Natural killer cell (primary cell): ENCODE data around the gene ATL1. TPM values are rescaled to one million over a fixed set of nuclear protein-coding genes. Genes with fewer than 3 reads are reported as not detected.

Source experiments
- ATAC-seq, 3 donors: fragments of 150-1000 bp in 2 of 3; fragments of 200-7000 bp in 1 of 3; cut with Tn5 transposase; 1 replicate in 1 of 3; 2 replicates in 2 of 3; pipeline ENCODE4 v1.10.0; 2021; ENCODE audit warnings: mild to moderate bottlenecking in 2 of 3, moderate library complexity in 2 of 3
- DNase-seq, 2 donors: peaks; one replicate each; pipeline versions ENCODE4 v3.0.0 to v3.0.0-alpha.2; 2013 to 2021; ENCODE audit warnings: mixed read lengths in 1 of 2
- H3K27ac ChIP-seq: one replicate; pipeline ENCODE4 v1.5.1; 2013; ENCODE audit warnings: mild to moderate bottlenecking, low read length
- H3K27me3 ChIP-seq: one replicate; pipeline ENCODE4 v1.6.1; 2013; ENCODE audit warnings: low read length; ENCODE audit not compliant: control insufficient read depth, insufficient read depth
- H3K36me3 ChIP-seq: one replicate; pipeline ENCODE4 v1.6.1; 2013; ENCODE audit warnings: low read length; ENCODE audit not compliant: control insufficient read depth, insufficient read depth
- H3K4me1 ChIP-seq: one replicate; pipeline ENCODE4 v1.6.1; 2013; ENCODE audit warnings: low read length; ENCODE audit not compliant: control insufficient read depth, insufficient read depth
- H3K4me3 ChIP-seq: one replicate; pipeline ENCODE4 v1.5.1; 2013; ENCODE audit warnings: low read length
- H3K9me3 ChIP-seq: one replicate; pipeline ENCODE4 v1.6.1; 2013; ENCODE audit warnings: low read length; ENCODE audit not compliant: control insufficient read depth, insufficient read depth
- H3K27ac Mint-ChIP-seq, 2 donors: one replicate each; pipeline ENCODE4 v1.8.0; 2022; ENCODE audit warnings: mild to moderate bottlenecking in 2 of 2, mixed read lengths in 2 of 2, moderate library complexity in 1 of 2
- H3K27me3 Mint-ChIP-seq, 2 donors: one replicate each; pipeline ENCODE4 v1.8.0; 2022; ENCODE audit warnings: low read depth in 2 of 2, mixed read lengths in 2 of 2
- H3K36me3 Mint-ChIP-seq: one replicate; pipeline ENCODE4 v1.8.0; 2022; ENCODE audit warnings: mixed read lengths
- H3K4me1 Mint-ChIP-seq, 2 donors: one replicate each; pipeline ENCODE4 v1.8.0; 2022; ENCODE audit warnings: mixed read lengths in 2 of 2
- H3K4me3 Mint-ChIP-seq: one replicate; pipeline ENCODE4 v1.8.0; 2022; ENCODE audit warnings: mild to moderate bottlenecking, moderate library complexity, mixed read lengths
- H3K9me3 Mint-ChIP-seq, 2 donors: one replicate each; pipeline ENCODE4 v1.8.0; 2022; ENCODE audit warnings: mixed read lengths in 2 of 2
- WGBS: methylation state at CpG from one replicate; pipeline ENCODE4 v1.1.7; 2013; ENCODE audit warnings: missing lambda C conversion rate; ENCODE audit not compliant: insufficient coverage; 5-methylcytosine and 5-hydroxymethylcytosine counted together
- intact Hi-C: fragments of 100-400 bp; cut with micrococcal nuclease; formaldehyde crosslinking; loops from one replicate; pipeline ENCODE4 v1.14.2; 2022
- total RNA-seq, 4 donors: library from RNA; stranded (reverse); fragments of 120-200 nt in 1 of 4; gene quantifications; one replicate each; pipeline versions ENCODE4 v1.2.3 to v1.2.4, GENCODE V29; 2013 to 2022
- TF ChIP-seq, protein P1 (sequence below): fragments of 200-600 bp; IDR thresholded peaks from one replicate; pipeline ENCODE4 v1.8.0; 2022; ENCODE audit warnings: antibody characterized with exemption

ATL1 gene
- total RNA-seq, 3 donors from 2014 or later (not counting 1 experiment from before 2014, with no cell fraction given): 1.6 to 3.8 (median 2.4) TPM

DNA sequence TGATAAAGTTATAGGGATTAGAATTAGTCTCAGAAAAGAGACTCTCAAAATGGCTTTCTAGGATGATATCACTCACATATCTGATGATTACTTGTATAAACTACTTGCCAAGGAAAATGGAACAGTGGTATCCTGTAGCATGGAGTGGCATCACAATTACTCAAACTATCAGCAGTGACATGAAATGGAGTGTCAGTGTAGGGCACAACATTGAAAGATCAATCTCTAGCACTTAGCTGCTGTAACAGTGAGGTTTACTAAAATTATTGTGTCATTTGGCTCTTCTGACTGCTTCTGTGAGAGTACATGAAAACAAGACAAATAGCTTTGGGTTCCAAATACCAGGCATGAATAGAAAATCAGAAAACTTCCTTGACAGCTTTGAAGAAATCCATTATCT, 20.9 kb upstream of the ATL1 start:
- no peaks in the 10 kb centered on the region for H3K27me3 ChIP-seq
- intact Hi-C loops: no loop called here
- Mint-ChIP-seq H3K27ac (no peak overlapping the region), H3K4me3 (no peak overlapping the region), H3K36me3 (no peaks in the 10 kb centered on the region), H3K9me3 (no peaks in the 10 kb centered on the region), H3K27me3 (peaks cover 3 to 12% of the 10 kb centered on the region in 2 donors), H3K4me1 (peaks cover 8 to 11% of the 10 kb centered on the region in 2 donors)
- H3K36me3 ChIP-seq: no peaks in the 10 kb centered on the region
- ATAC-seq: no peak
- no peak for DNase-seq
- no peak overlapping the region for H3K4me3 ChIP-seq
- TF ChIP-seq, protein P1, sequence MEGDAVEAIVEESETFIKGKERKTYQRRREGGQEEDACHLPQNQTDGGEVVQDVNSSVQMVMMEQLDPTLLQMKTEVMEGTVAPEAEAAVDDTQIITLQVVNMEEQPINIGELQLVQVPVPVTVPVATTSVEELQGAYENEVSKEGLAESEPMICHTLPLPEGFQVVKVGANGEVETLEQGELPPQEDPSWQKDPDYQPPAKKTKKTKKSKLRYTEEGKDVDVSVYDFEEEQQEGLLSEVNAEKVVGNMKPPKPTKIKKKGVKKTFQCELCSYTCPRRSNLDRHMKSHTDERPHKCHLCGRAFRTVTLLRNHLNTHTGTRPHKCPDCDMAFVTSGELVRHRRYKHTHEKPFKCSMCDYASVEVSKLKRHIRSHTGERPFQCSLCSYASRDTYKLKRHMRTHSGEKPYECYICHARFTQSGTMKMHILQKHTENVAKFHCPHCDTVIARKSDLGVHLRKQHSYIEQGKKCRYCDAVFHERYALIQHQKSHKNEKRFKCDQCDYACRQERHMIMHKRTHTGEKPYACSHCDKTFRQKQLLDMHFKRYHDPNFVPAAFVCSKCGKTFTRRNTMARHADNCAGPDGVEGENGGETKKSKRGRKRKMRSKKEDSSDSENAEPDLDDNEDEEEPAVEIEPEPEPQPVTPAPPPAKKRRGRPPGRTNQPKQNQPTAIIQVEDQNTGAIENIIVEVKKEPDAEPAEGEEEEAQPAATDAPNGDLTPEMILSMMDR: no peak
- peaks cover 3% of the 10 kb centered on the region for H3K4me1 ChIP-seq
- H3K27ac ChIP-seq: no peak overlapping the region
- no peaks in the 10 kb centered on the region for H3K9me3 ChIP-seq

DNA sequence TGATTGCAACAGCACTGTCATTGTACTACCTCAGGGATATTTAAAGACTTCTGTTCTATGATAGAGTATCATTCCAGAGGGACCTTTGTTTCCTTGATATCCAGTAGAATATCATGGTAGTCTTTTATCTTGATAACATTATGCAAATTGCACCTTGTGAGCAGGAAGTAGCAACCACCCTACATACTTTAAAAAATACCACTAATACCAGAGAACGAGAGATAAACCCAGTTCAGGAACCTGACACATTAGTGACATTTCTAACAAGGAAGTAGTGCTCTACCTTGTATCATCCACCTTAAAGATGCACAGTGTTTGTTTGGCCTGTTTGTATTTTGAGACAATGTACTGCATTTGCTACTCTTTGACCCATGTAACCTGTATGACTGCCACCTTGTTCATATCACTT, 18.8 kb upstream of the ATL1 start:
- ATAC-seq (peak in 1 of 3 donors; percentile 36), DNase-seq (no peak)
- Histone ChIP-seq H3K4me3 (no peak overlapping the region), H3K36me3 (no peaks in the 10 kb centered on the region), H3K4me1 (peaks cover 3% of the 10 kb centered on the region), H3K27ac (no peak overlapping the region), H3K27me3 (no peaks in the 10 kb centered on the region), H3K9me3 (no peaks in the 10 kb centered on the region)
- Mint-ChIP-seq H3K9me3 (no peaks in the 10 kb centered on the region), H3K27me3 (peaks cover 0 to 16% of the 10 kb centered on the region in 2 donors), H3K27ac (no peak overlapping the region), H3K4me1 (peaks cover 8 to 11% of the 10 kb centered on the region in 2 donors), H3K4me3 (no peak overlapping the region), H3K36me3 (no peaks in the 10 kb centered on the region)
- intact Hi-C loops: no loop called here
- TF ChIP-seq, protein P1: no peak
- WGBS: 0% methylated on average over 1 of the region's 1 CpG

DNA sequence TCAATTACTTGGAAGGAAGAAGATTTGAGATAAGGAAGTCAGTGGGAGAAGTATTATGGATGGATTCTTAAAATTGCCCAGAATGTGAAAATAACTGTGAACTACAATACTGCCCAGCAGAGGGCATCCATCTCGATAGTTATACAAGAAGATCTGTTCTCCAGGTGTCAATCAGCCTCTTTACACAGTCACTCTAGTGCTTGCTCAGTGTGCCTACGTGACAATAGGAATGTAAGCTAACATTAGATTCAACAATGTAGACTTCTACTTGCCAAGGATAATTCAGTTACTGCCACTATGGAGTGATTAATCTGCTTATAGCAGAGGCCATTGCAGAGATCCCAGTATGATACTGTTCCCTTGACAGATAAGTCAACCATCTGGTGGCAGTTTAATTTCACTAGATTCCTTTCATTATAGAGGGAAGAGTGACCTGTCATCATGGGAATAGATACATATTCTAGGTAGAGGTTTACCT, 17.0 kb upstream of the ATL1 start:
- ATAC-seq (peak; percentile 58 to 89 (median 78)), DNase-seq (peak in 1 of 2 donors; percentile 72)
- 8% methylated on average over 2 of the region's 2 CpGs for WGBS
- H3K4me3 ChIP-seq: no peak overlapping the region
- H3K36me3 ChIP-seq: no peaks in the 10 kb centered on the region
- H3K27me3 Mint-ChIP-seq: peaks cover 0 to 9% of the 10 kb centered on the region in 2 donors
- H3K9me3 Mint-ChIP-seq: no peaks in the 10 kb centered on the region
- H3K27me3 ChIP-seq: no peaks in the 10 kb centered on the region
- H3K9me3 ChIP-seq: no peaks in the 10 kb centered on the region
- H3K4me1 Mint-ChIP-seq: peaks cover 8 to 11% of the 10 kb centered on the region in 2 donors
- H3K4me3 Mint-ChIP-seq: no peak overlapping the region
- no peak overlapping the region for H3K27ac ChIP-seq
- intact Hi-C loops: loop anchor here (1.0 to 2.0 kb wide), 3 partner anchors 172 to 317 kb away; no protein-coding TSS in a partner anchor
- peaks cover 3% of the 10 kb centered on the region for H3K4me1 ChIP-seq
- TF ChIP-seq, protein P1: peak; percentile 70
- no peaks in the 10 kb centered on the region for H3K36me3 Mint-ChIP-seq
- no peak overlapping the region for H3K27ac Mint-ChIP-seq

DNA sequence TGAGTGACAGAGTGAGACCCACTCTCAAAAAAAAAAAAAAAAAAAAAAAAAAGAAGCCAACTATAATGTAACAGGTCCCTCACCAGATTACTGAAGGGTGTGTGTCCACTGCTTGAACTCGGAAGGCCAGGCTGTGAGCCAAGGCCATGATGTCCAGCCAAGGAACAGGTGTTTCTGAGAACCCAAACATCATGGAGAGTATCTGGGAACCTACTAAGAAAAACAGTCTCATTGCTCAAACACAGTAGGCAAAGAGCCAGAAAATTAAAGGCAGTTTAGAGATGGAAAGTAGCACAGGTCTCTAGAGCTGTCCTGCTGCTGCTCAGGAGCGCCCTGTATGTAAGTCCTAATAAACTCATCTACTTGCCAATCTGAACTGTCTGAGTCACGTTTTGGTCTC, 15.0 kb upstream of the ATL1 start:
- H3K4me1 Mint-ChIP-seq: peaks cover 8 to 11% of the 10 kb centered on the region in 2 donors
- TF ChIP-seq, protein P1: no peak

More for the DNA sequence above, 15.0 kb upstream of the ATL1 start:
- H3K36me3 Mint-ChIP-seq: no peaks in the 10 kb centered on the region
- H3K36me3 ChIP-seq: no peaks in the 10 kb centered on the region
- H3K4me1 ChIP-seq: peaks cover 3% of the 10 kb centered on the region
- H3K4me3 ChIP-seq: no peak overlapping the region
- no peak overlapping the region for H3K27ac Mint-ChIP-seq
- peaks cover 0 to 9% of the 10 kb centered on the region in 2 donors for H3K27me3 Mint-ChIP-seq
- no peak overlapping the region for H3K4me3 Mint-ChIP-seq
- no peak overlapping the region for H3K27ac ChIP-seq
- H3K27me3 ChIP-seq: no peaks in the 10 kb centered on the region
- no peaks in the 10 kb centered on the region for H3K9me3 ChIP-seq
- 84% methylated on average over 3 of the region's 3 CpGs for WGBS
- ATAC-seq (no peak), DNase-seq (no peak)
- H3K9me3 Mint-ChIP-seq: no peaks in the 10 kb centered on the region
- intact Hi-C loops: no loop called here
